WERI-Rb-1 (cell line): ENCODE results near the gene SMG1.
A peak's percentile ranks its signal among the peaks of the same experiment; 100 is the strongest.

Experiments used
- DNase-seq: peaks from one replicate; pipeline ENCODE4 v3.0.0-alpha.2; 2020
- H3K27ac ChIP-seq: fragments of 250-450 bp; sonication (Bioruptor Pico); 2 replicates; pipeline ENCODE4 v1.5.1; 2020; ENCODE audit warnings: mild to moderate bottlenecking, moderate library complexity
- H3K27me3 ChIP-seq: fragments of 250-450 bp; sonication (Bioruptor Pico); 2 replicates; pipeline ENCODE4 v1.5.1; 2021; ENCODE audit warnings: mild to moderate bottlenecking, low read depth, moderate library complexity; ENCODE audit not compliant: insufficient read depth, severe bottlenecking
- H3K36me3 ChIP-seq: fragments of 250-450 bp; sonication (Bioruptor Pico); 2 replicates; pipeline ENCODE4 v1.5.1; 2020; ENCODE audit warnings: mild to moderate bottlenecking, moderate library complexity
- H3K4me3 ChIP-seq: 2 replicates; pipeline ENCODE4 v1.5.1; 2011; ENCODE audit warnings: low read depth, mild to moderate bottlenecking, control low read depth, low read length
- H3K9me3 ChIP-seq: fragments of 250-450 bp; sonication (Bioruptor Pico); 2 replicates; pipeline ENCODE4 v1.5.1; 2021; ENCODE audit warnings: mild to moderate bottlenecking, moderate library complexity; ENCODE audit not compliant: severe bottlenecking
- TF ChIP-seq, protein P1 (sequence below): IDR thresholded peaks from 2 replicates; pipeline ENCODE4 v1.5.1; 2011; ENCODE audit warnings: low read depth, mild to moderate bottlenecking, control low read depth, inconsistent platforms, low read length

SMG1 gene

GRCh38 chr16:18809165-18809564 is 117.0 kb downstream of the SMG1 start:
- H3K4me3 ChIP-seq, result no peak overlapping the region
- H3K27ac ChIP-seq, result no peak overlapping the region
- no peak for DNase-seq
- no peaks in the 10 kb centered on the region for H3K27me3 ChIP-seq
- H3K9me3 ChIP-seq, result no peaks in the 10 kb centered on the region
- H3K36me3 ChIP-seq, result peaks cover 62% of the 10 kb centered on the region
- TF ChIP-seq, protein P1, sequence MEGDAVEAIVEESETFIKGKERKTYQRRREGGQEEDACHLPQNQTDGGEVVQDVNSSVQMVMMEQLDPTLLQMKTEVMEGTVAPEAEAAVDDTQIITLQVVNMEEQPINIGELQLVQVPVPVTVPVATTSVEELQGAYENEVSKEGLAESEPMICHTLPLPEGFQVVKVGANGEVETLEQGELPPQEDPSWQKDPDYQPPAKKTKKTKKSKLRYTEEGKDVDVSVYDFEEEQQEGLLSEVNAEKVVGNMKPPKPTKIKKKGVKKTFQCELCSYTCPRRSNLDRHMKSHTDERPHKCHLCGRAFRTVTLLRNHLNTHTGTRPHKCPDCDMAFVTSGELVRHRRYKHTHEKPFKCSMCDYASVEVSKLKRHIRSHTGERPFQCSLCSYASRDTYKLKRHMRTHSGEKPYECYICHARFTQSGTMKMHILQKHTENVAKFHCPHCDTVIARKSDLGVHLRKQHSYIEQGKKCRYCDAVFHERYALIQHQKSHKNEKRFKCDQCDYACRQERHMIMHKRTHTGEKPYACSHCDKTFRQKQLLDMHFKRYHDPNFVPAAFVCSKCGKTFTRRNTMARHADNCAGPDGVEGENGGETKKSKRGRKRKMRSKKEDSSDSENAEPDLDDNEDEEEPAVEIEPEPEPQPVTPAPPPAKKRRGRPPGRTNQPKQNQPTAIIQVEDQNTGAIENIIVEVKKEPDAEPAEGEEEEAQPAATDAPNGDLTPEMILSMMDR, result no peak

DNA sequence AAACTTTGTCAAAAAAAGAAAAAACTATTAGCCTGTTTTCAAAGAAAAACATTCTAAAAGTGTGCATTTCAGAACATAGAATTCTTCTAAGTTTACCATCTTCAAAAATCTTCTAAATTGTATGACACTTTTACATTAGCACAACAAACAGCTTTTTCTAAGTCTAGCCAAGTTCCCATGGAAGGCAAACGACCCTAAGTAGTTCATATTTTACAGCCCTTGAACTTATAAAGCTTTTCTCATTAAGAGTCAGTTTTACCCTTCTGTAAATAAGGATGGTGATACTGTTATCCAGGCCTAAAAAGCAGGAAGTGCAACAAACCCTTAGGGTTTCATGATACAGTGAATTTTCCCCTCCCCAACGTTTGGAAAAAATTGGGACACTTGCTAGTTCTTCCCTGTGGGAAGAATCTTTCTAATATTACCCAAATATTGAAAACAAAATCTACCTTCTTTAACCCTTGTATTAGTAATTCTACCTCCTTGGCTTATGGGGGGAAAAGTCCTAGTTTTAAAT is 120.9 kb downstream of the SMG1 start:
- TF ChIP-seq, protein P1, result no peak
- H3K36me3 ChIP-seq, result peaks cover 41% of the 10 kb centered on the region
- H3K4me3 ChIP-seq, result no peak overlapping the region
- H3K27ac ChIP-seq, result no peak overlapping the region
- no peak for DNase-seq
- H3K9me3 ChIP-seq, result no peaks in the 10 kb centered on the region
- no peaks in the 10 kb centered on the region for H3K27me3 ChIP-seq

DNA sequence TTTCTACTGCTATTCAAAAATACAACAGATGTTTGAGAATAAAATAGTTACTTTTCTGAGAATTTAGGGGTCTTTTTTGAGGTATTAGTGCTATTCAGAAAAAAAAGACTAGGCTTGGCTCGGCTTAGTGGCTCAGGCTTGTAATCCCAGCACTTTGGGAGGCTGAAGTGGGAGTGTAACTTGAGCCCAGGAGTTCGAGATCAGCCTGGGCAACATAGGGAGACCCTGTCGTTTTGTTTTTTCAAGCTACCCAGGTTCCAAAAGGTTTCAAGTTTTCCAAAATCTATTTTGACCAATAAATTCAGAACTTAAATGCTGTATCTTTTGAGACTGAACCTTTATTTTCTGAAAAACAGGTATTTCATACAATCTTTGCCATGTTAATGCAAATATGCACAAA is 121.7 kb downstream of the SMG1 start:
- Histone ChIP-seq H3K27ac (peak overlapping the region; percentile 36; the same call in 1 of the 2 replicates), H3K36me3 (peaks cover 36% of the 10 kb centered on the region), H3K9me3 (no peaks in the 10 kb centered on the region), H3K27me3 (no peaks in the 10 kb centered on the region), H3K4me3 (no peak overlapping the region)
- TF ChIP-seq, protein P1, result no peak
- peak; percentile 35 for DNase-seq

GRCh38 chr16:18803569-18804462 is 122.4 kb downstream of the SMG1 start:
- H3K4me3 ChIP-seq, result no peak overlapping the region
- TF ChIP-seq, protein P1, result no peak
- H3K27ac ChIP-seq, result peak overlapping the region; percentile 36; the same call in 1 of the 2 replicates
- no peak for DNase-seq
- no peaks in the 10 kb centered on the region for H3K27me3 ChIP-seq
- no peaks in the 10 kb centered on the region for H3K9me3 ChIP-seq
- peaks cover 35% of the 10 kb centered on the region for H3K36me3 ChIP-seq

DNA sequence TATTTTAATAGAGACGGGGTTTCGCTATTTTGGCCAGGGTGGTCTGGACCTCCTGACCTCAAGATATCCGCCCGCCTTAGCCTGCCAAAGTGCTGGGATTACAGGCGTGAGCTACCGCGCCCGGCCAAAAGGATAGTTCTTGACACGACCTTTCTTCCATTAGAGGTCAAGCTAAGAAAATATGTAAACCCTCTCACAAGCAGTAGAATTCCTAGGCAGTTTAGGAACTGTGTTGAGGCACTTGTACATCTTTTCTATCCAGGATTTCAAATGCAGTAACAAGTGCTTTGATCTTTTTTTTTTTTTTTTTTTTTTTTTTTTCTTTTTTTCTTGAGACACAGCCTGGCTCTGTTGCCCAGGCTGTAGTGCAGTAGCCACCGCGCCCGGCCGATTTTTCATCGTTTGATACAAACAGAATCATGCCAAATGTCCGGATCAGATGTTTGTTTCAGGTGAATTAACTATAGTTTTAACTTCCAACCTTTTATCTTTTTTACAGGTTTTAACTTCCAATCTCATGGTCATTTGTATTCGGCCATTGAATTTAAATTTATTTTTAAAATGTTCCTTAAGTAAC is 123.4 kb downstream of the SMG1 start:
- Histone ChIP-seq H3K36me3 (peaks cover 33% of the 10 kb centered on the region), H3K27ac (no peak overlapping the region; the same call in 1 of the 2 replicates), H3K4me3 (no peak overlapping the region), H3K27me3 (no peaks in the 10 kb centered on the region), H3K9me3 (no peaks in the 10 kb centered on the region)
- DNase-seq, result no peak
- TF ChIP-seq, protein P1, result no peak
